SK-N-SH treated with all-trans-retinoic acid at 6 μM for 48 hours (cell line): ENCODE results near the gene SYCP2.

Experiments
- ZFP30 ChIP-seq: fragments of 450-650 bp; formaldehyde crosslinking; IDR thresholded peaks from 2 replicates; pipeline ENCODE4 v1.5.0; 2022; ENCODE audit warnings: mild to moderate bottlenecking, moderate library complexity
- TF ChIP-seq, protein P1 (sequence below): fragments of 250-450 bp; sonication (Bioruptor Pico); IDR thresholded peaks from 2 replicates; pipeline ENCODE4 v1.5.0; 2020; ENCODE audit warnings: mild to moderate bottlenecking, moderate library complexity

DNA sequence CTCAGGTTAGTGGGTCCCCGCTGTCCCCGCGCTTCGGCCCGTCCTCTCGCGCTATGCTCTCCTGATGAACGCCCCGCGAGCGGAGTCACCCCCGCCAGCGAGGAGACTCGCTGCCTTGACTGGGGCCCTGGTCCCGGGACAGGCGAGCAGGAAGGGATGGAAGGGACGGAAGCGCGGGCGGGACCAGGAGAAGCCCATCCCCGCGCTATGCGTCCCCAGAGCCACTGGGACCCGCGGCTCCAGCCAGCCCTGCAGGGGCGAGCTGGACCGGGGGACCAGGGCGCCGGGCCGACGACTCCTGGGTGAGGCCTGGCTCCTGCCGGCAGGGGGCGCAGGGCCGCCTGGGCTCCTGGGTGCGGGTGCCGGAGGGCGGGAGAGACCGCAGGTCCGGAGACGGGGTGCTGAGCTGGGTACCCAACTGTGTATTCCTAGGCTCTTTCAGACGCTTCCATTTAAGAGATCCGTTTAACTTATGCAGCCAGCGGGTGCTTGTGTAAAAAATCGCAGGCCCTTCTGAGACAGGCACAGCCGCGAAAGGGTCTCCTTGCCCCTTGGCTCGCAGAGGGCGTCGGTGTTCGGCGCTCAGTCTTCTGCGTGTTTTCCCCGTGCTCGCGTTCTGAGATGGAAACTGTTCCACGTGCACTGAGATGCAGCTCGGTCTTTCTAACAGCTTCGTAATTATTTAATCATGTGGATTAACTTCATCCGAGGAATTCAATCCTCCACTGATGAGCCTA lies 580 bp upstream of the SYCP2 start:
- no peak for TF ChIP-seq ZFP30 (CRISPR knock-in tag)
- TF ChIP-seq, protein P1, sequence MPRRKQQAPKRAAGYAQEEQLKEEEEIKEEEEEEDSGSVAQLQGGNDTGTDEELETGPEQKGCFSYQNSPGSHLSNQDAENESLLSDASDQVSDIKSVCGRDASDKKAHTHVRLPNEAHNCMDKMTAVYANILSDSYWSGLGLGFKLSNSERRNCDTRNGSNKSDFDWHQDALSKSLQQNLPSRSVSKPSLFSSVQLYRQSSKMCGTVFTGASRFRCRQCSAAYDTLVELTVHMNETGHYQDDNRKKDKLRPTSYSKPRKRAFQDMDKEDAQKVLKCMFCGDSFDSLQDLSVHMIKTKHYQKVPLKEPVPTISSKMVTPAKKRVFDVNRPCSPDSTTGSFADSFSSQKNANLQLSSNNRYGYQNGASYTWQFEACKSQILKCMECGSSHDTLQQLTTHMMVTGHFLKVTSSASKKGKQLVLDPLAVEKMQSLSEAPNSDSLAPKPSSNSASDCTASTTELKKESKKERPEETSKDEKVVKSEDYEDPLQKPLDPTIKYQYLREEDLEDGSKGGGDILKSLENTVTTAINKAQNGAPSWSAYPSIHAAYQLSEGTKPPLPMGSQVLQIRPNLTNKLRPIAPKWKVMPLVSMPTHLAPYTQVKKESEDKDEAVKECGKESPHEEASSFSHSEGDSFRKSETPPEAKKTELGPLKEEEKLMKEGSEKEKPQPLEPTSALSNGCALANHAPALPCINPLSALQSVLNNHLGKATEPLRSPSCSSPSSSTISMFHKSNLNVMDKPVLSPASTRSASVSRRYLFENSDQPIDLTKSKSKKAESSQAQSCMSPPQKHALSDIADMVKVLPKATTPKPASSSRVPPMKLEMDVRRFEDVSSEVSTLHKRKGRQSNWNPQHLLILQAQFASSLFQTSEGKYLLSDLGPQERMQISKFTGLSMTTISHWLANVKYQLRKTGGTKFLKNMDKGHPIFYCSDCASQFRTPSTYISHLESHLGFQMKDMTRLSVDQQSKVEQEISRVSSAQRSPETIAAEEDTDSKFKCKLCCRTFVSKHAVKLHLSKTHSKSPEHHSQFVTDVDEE (CRISPR knock-in tag) = no peak
